Cortex of kidney (tissue), 1 donor: ENCODE measurements around the gene TPR.

ENCODE experiments used
- DNase-seq: peaks from one replicate; lab custom pipeline; 2025; lab: John Stamatoyannopoulos, UW

TPR gene

GRCh38 chr1:186327331-186327730 lies 47.7 kb downstream of the TPR start:
- DNase-seq = no peak

- DNase-seq = no peak
Measured at GRCh38 chr1:186326009-186326408, 49.0 kb downstream of the TPR start.

- no peak for DNase-seq
Measured at GRCh38 chr1:186325239-186325638, 49.8 kb downstream of the TPR start.

GRCh38 chr1:186323865-186324264 lies 51.2 kb downstream of the TPR start:
- DNase-seq = no peak

GRCh38 chr1:186315570-186315969 lies 59.5 kb downstream of the TPR start:
- no peak for DNase-seq

GRCh38 chr1:186311375-186312051 lies 63.5 kb downstream of the TPR start:
- DNase-seq = no peak

GRCh38 chr1:186310307-186310706 lies 64.7 kb downstream of the TPR start:
- DNase-seq = no peak

GRCh38 chr1:186308264-186309060 lies 66.6 kb downstream of the TPR start:
- no peak for DNase-seq

GRCh38 chr1:186307445-186307844 lies 67.6 kb downstream of the TPR start:
- no peak for DNase-seq

GRCh38 chr1:186306533-186306932 lies 68.5 kb downstream of the TPR start:
- no peak for DNase-seq

GRCh38 chr1:186304982-186305949 lies 69.8 kb downstream of the TPR start:
- DNase-seq = no peak

GRCh38 chr1:186303911-186304310 lies 71.1 kb downstream of the TPR start:
- DNase-seq = no peak

- no peak for DNase-seq
Measured at GRCh38 chr1:186302381-186302920, 72.6 kb downstream of the TPR start.

- DNase-seq = no peak
Measured at GRCh38 chr1:186301448-186301847, 73.6 kb downstream of the TPR start.

- no peak for DNase-seq
Measured at GRCh38 chr1:186300056-186300455, 75.0 kb downstream of the TPR start.

GRCh38 chr1:186299570-186299969 lies 75.5 kb downstream of the TPR start:
- no peak for DNase-seq

- DNase-seq = no peak
Measured at GRCh38 chr1:186298851-186299250, 76.2 kb downstream of the TPR start.

- no peak for DNase-seq
Measured at GRCh38 chr1:186297439-186298045, 77.5 kb downstream of the TPR start.

GRCh38 chr1:186295980-186296379 lies 79.1 kb downstream of the TPR start, which contains the start of gene PRG4:
Gene PRG4, plus strand, starts transcription at chr1:186296279.
- no peak for DNase-seq

GRCh38 chr1:186292875-186293274 lies 82.2 kb downstream of the TPR start:
- DNase-seq = no peak

- no peak for DNase-seq
Measured at GRCh38 chr1:186291271-186291670, 83.8 kb downstream of the TPR start.
